Pulmonary artery endothelial cell (primary cell): ENCODE measurements around the gene C5AR1. TPM values are rescaled to one million over a fixed set of nuclear protein-coding genes. Genes with fewer than 3 reads are reported as not detected.
"Not testable (repeated sequence)": the region's sequence is repeated elsewhere in the genome, so short reads cannot be mapped to it uniquely, and the experiment has no call there.

ENCODE experiments used
- DNase-seq: peaks from one replicate; pipeline ENCODE4 v3.0.0-alpha.2; 2011; ENCODE audit warnings: low read depth, low spot score
- total RNA-seq: library from RNA; depleted of rRNA; stranded (reverse); fragments of >200 nt; gene quantifications from 2 replicates; pipeline ENCODE4 v1.2.3, GENCODE V29; 2014

C5AR1 gene
- not detected in 2 replicates for total RNA-seq

GRCh38 chr19:47309608-47310007 lies at the start of gene C5AR1:
C5AR1 (plus strand) TSS chr19:47309861; CDS start chr19:47309896, 35 bp downstream.
- DNase-seq = no peak

- no peak for DNase-seq
These were observed 49.2 kb upstream of the C5AR1 start for GRCh38 chr19:47260476-47260875.

GRCh38 chr19:47261946-47262793 lies 47.5 kb upstream of the C5AR1 start:
- not testable (repeated sequence) for DNase-seq

GRCh38 chr19:47264629-47265028 lies 45.0 kb upstream of the C5AR1 start:
- no peak for DNase-seq

- DNase-seq = no peak
These were observed 43.2 kb upstream of the C5AR1 start for GRCh38 chr19:47266401-47266941.

- no peak for DNase-seq
These were observed 42.3 kb upstream of the C5AR1 start for GRCh38 chr19:47267350-47267759.

- no peak for DNase-seq
These were observed 41.6 kb upstream of the C5AR1 start for GRCh38 chr19:47268028-47268427.

GRCh38 chr19:47269596-47269995 lies 40.1 kb upstream of the C5AR1 start:
- DNase-seq = no peak

GRCh38 chr19:47270408-47270807 lies 39.3 kb upstream of the C5AR1 start:
- DNase-seq = no peak

GRCh38 chr19:47271949-47272348 lies 37.7 kb upstream of the C5AR1 start:
- DNase-seq = no peak

- DNase-seq = no peak
These were observed 37.0 kb upstream of the C5AR1 start for GRCh38 chr19:47272448-47273312.

GRCh38 chr19:47273313-47274070 lies 36.2 kb upstream of the C5AR1 start:
- peak; percentile 67 for DNase-seq

GRCh38 chr19:47274071-47274890 lies 35.4 kb upstream of the C5AR1 start, which contains the start of gene INAFM1:
INAFM1 (plus strand) TSS chr19:47274885; CDS start chr19:47274920, 35 bp downstream.
- peak; percentile 59 for DNase-seq

GRCh38 chr19:47274891-47275761 lies 34.5 kb upstream of the C5AR1 start:
- no peak for DNase-seq

- DNase-seq = no peak
These were observed 33.7 kb upstream of the C5AR1 start for GRCh38 chr19:47275791-47276461.

GRCh38 chr19:47276513-47276912 lies 33.1 kb upstream of the C5AR1 start:
- DNase-seq = not testable (repeated sequence)

GRCh38 chr19:47280183-47280797 lies 29.4 kb upstream of the C5AR1 start:
- DNase-seq = no peak

- no peak for DNase-seq
These were observed 26.1 kb upstream of the C5AR1 start for GRCh38 chr19:47283405-47284059.
